Mammary epithelial cell (primary cell): Measurements from ENCODE around the gene OAS2.
A peak's percentile ranks its signal among the peaks of the same experiment; 100 is the strongest.

Experiments
- CTCF ChIP-seq, 2 donors: IDR thresholded peaks in 1 of 2; conservative IDR thresholded peaks in 1 of 2; 2 replicates each; pipeline ENCODE4 v1.5.1; 2011 to 2012; ENCODE audit warnings: inconsistent platforms in 2 of 2, low read length in 2 of 2, mild to moderate bottlenecking in 2 of 2, control low read depth in 1 of 2, low read depth in 1 of 2; ENCODE audit not compliant: insufficient read depth in 1 of 2; ENCODE audit errors: extremely low read depth in 1 of 2
- EZH2 ChIP-seq: IDR thresholded peaks from 2 replicates; pipeline ENCODE4 v1.6.1; 2012; ENCODE audit warnings: low read length, inconsistent platforms, borderline replicate concordance

GRCh38 chr12:113048716-113049127 lies 70.4 kb downstream of the OAS2 start:
- TF ChIP-seq CTCF (conservative IDR thresholded peaks at IDR 0.05 in 1 of 2, IDR thresholded peaks at IDR 0.05 in 1 of 2; ENCODE audit: extremely low read depth in 1 of 2, insufficient read depth in 1 of 2, low read depth in 1 of 2, low read length in 2 of 2): peak; percentile 71 to 84
- no peak for TF ChIP-seq EZH2
